ENCODE data around the gene IMMP2L. TPM values are rescaled to one million over a fixed set of nuclear protein-coding genes. Genes with fewer than 3 reads are reported as not detected.

The IMMP2L gene
- total and polyA plus RNA-seq, 2 experiments from 2014 or later = 10.1 to 10.4 TPM

DNA sequence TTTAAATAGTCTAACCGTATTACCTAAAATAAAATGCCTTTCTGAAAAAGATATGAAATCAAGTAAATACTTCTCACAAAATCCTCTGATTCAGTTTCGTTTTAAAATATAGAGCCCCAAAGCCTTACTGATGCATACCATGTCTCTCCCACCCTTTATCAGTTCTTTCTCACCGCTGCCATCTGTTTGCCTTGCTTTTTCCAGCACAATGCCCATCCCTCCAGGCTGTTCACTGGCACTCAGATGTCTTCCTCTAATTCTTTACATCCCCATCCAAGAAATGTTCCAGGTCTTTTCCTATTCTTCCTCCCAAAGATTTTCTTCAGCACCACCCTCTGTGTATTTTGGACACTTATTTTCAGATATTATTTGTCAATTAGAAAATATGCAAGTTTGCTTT, 587.9 kb downstream of the IMMP2L start:
- WGBS, 2 experiments (ENCODE audit: low coverage in 1 of 2, low lambda C conversion rate in 2 of 2, missing lambda C conversion rate in 2 of 2) = 81 to 91% methylated on average over 3 of the region's 3 CpGs
- Histone ChIP-seq H3K36me3 (ENCODE audit: low read depth) (no peaks in the 10 kb centered on the region), H3K4me2 (ENCODE audit: unreplicated experiment) (no peak overlapping the region), H4K20me1 (ENCODE audit: insufficient read depth) (no peaks in the 10 kb centered on the region), H3K27me3 (replicated peaks; ENCODE audit: insufficient read depth) (no peaks in the 10 kb centered on the region), H3K79me2 (ENCODE audit: insufficient read depth) (no peaks in the 10 kb centered on the region), H3K27ac (no peak overlapping the region), H2AFZ (no peak overlapping the region), H3K4me1 (ENCODE audit: insufficient read depth) (no peaks in the 10 kb centered on the region), H3K4me3 (no peak overlapping the region), H3K9me3 (ENCODE audit: low read depth) (no peaks in the 10 kb centered on the region), H3F3A (ENCODE audit: insufficient read depth) (no peaks in the 10 kb centered on the region), H3K9me2 (ENCODE audit: insufficient read depth) (no peaks in the 10 kb centered on the region), H3K9ac (no peak overlapping the region)
- no peak for TF ChIP-seq EZH2 (IDR thresholded peaks at IDR 0.05; ENCODE audit: insufficient read depth, poor library complexity, severe bottlenecking)
- TF ChIP-seq EZH2phosphoT487 (IDR thresholded peaks at IDR 0.05; ENCODE audit: insufficient read depth, low read depth) = no peak
- DNase-seq = no peak
- in situ Hi-C loops (cut with MboI) = no loop called here

DNA sequence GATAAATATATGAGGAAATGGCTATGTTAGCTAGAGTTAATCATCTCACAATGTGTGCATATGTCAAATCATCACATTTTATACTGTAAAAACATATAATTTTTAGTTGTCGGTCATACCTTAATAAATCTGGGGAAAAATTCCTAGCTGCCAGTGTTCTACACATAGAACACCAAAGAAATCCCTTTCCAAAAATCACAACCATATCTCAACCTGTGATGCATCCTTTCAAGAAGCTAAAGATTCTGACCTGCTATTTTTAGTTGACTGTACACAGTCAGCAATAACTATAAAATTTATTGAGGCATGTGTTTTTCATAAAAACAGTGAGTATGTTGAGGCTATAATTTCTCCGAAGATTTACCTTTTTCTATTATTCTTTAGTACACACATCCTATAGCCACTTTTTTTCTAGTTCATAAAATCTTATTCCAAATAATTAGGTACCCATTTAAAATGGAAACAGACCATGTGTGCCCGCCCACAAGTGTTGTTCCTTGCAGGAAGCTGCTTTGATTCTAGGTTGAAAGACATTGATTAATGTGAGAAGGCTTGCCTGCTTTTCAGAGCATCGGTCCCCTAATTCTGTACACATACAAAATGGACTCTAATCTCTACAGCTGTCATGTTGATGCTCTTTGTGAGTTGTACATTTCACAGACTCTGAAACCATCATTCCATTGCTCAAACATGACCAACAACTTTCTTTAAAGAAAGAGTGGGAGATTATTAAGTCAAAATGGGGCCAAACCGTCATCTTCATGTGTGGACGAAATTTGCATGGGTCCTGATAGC, 588.9 kb downstream of the IMMP2L start:
- no peaks in the 10 kb centered on the region for H3K27me3 ChIP-seq (replicated peaks; ENCODE audit: insufficient read depth)

DNA sequence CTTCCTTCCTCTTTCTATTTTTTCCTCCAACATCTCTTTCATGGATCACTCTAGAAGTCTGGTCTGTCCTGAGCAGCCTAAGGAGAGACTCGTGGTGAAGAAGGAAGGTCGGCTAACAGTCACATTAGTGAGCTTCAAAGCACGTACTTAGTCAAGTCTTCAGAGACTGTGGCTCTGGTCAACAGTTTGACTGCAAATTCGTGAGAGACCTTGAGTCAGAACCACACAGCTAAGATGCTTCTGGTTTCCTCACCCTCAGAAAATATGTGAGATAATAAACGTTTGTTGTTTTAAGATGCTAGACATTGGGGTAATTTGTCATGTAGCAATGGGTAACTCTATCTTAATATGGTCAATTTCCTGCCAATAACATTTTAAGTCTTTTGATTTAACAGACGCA, 597.5 kb downstream of the IMMP2L start:
- H3K36me3 ChIP-seq (ENCODE audit: low read depth) = no peaks in the 10 kb centered on the region
- no peak overlapping the region for H2AFZ ChIP-seq
- no peaks in the 10 kb centered on the region for H3K27me3 ChIP-seq (replicated peaks; ENCODE audit: insufficient read depth)
- 79 to 87% methylated on average over 6 of the region's 6 CpGs for WGBS, 2 experiments (ENCODE audit: low coverage in 1 of 2, low lambda C conversion rate in 2 of 2, missing lambda C conversion rate in 2 of 2)
- in situ Hi-C loops (cut with MboI) = no loop called here
- H3K9me2 ChIP-seq (ENCODE audit: insufficient read depth) = no peaks in the 10 kb centered on the region
- H3K4me2 ChIP-seq (ENCODE audit: unreplicated experiment) = no peak overlapping the region
- no peaks in the 10 kb centered on the region for H4K20me1 ChIP-seq (ENCODE audit: insufficient read depth)
- H3K9me3 ChIP-seq (ENCODE audit: low read depth) = no peaks in the 10 kb centered on the region
- H3K79me2 ChIP-seq (ENCODE audit: insufficient read depth) = no peaks in the 10 kb centered on the region
- H3K9ac ChIP-seq = no peak overlapping the region
- peaks cover 9% of the 10 kb centered on the region for H3K4me1 ChIP-seq (ENCODE audit: insufficient read depth)
- H3F3A ChIP-seq (ENCODE audit: insufficient read depth) = no peaks in the 10 kb centered on the region
- DNase-seq = no peak
- H3K4me3 ChIP-seq = no peak overlapping the region
- TF ChIP-seq EZH2 (IDR thresholded peaks at IDR 0.05; ENCODE audit: insufficient read depth, poor library complexity, severe bottlenecking) = no peak
- TF ChIP-seq EZH2phosphoT487 (IDR thresholded peaks at IDR 0.05; ENCODE audit: insufficient read depth, low read depth) = no peak
- H3K27ac ChIP-seq = no peak overlapping the region

More for the DNA sequence above, 588.9 kb downstream of the IMMP2L start:
- Histone ChIP-seq H3K4me3 (no peak overlapping the region), H3K9me2 (ENCODE audit: insufficient read depth) (no peaks in the 10 kb centered on the region), H2AFZ (no peak overlapping the region), H3K9me3 (ENCODE audit: low read depth) (no peaks in the 10 kb centered on the region), H3K4me2 (ENCODE audit: unreplicated experiment) (no peak overlapping the region), H3K4me1 (ENCODE audit: insufficient read depth) (no peaks in the 10 kb centered on the region), H3K27ac (no peak overlapping the region), H3K9ac (no peak overlapping the region), H3F3A (ENCODE audit: insufficient read depth) (no peaks in the 10 kb centered on the region), H3K36me3 (ENCODE audit: low read depth) (no peaks in the 10 kb centered on the region), H3K79me2 (ENCODE audit: insufficient read depth) (no peaks in the 10 kb centered on the region), H4K20me1 (ENCODE audit: insufficient read depth) (no peaks in the 10 kb centered on the region)
- in situ Hi-C loops (cut with MboI) = no loop called here
- TF ChIP-seq EZH2 (IDR thresholded peaks at IDR 0.05; ENCODE audit: insufficient read depth, poor library complexity, severe bottlenecking) (no peak), EZH2phosphoT487 (IDR thresholded peaks at IDR 0.05; ENCODE audit: insufficient read depth, low read depth) (no peak)
- 83 to 84% methylated on average over 6 of the region's 6 CpGs for WGBS, 2 experiments (ENCODE audit: low coverage in 1 of 2, low lambda C conversion rate in 2 of 2, missing lambda C conversion rate in 2 of 2)
- no peak for DNase-seq

DNA sequence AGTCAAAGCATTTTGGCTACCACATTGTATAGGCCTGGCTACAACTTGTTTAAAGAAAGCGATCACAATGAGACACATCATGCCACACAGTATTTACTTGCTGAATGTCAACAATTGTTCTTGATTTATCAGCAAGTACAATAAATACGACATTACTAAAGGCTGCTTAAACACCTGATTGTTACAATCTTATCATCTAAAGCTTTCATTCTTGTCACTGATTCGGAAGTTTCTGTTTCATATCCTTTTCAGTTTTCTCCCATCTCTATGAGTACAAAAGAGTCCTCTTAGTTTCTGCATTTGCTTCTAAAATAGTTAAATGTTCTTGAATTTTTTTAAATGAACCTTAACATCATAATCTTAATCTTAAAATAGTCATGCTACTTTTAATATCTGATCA, 599.5 kb downstream of the IMMP2L start:
- in situ Hi-C loops (cut with MboI) = no loop called here
- no peaks in the 10 kb centered on the region for H3K9me3 ChIP-seq (ENCODE audit: low read depth)
- H3K9me2 ChIP-seq (ENCODE audit: insufficient read depth) = no peaks in the 10 kb centered on the region
- TF ChIP-seq EZH2phosphoT487 (IDR thresholded peaks at IDR 0.05; ENCODE audit: insufficient read depth, low read depth) = no peak
- H3K4me1 ChIP-seq (ENCODE audit: insufficient read depth) = peaks cover 9% of the 10 kb centered on the region
- H3K4me3 ChIP-seq = no peak overlapping the region
- no peaks in the 10 kb centered on the region for H3F3A ChIP-seq (ENCODE audit: insufficient read depth)
- no peak for DNase-seq
- no peaks in the 10 kb centered on the region for H3K27me3 ChIP-seq (replicated peaks; ENCODE audit: insufficient read depth)
- H2AFZ ChIP-seq = no peak overlapping the region
- H3K27ac ChIP-seq = no peak overlapping the region
- H3K79me2 ChIP-seq (ENCODE audit: insufficient read depth) = no peaks in the 10 kb centered on the region
- 94 to 95% methylated on average over 3 of the region's 3 CpGs for WGBS, 2 experiments (ENCODE audit: low coverage in 1 of 2, low lambda C conversion rate in 2 of 2, missing lambda C conversion rate in 2 of 2)
- H4K20me1 ChIP-seq (ENCODE audit: insufficient read depth) = no peaks in the 10 kb centered on the region
- no peak overlapping the region for H3K9ac ChIP-seq
- no peak overlapping the region for H3K4me2 ChIP-seq (ENCODE audit: unreplicated experiment)
- H3K36me3 ChIP-seq (ENCODE audit: low read depth) = no peaks in the 10 kb centered on the region

Data from GM23248 (cell line).